ENCODE results near the gene CTXND1.
"Not testable (repeated sequence)": the region's sequence is repeated elsewhere in the genome, so short reads cannot be mapped to it uniquely, and the experiment has no call there.

The CTXND1 gene

GRCh38 chr15:80156176-80156720 lies 95.8 kb downstream of the CTXND1 start:
- DNase-seq, result no peak

GRCh38 chr15:80155378-80156175 lies 96.4 kb downstream of the CTXND1 start:
- DNase-seq, result not testable (repeated sequence)

- no peak for DNase-seq
These were observed 97.0 kb downstream of the CTXND1 start for GRCh38 chr15:80155001-80155377.

- no peak for DNase-seq
These were observed 97.7 kb downstream of the CTXND1 start for GRCh38 chr15:80154336-80154735.

- no peak for DNase-seq
These were observed 98.1 kb downstream of the CTXND1 start for GRCh38 chr15:80153900-80154299.

GRCh38 chr15:80152896-80153876 lies 98.8 kb downstream of the CTXND1 start, which contains the start of gene FAH:
Gene FAH (plus strand): TSS chr15:80152999. CDS start chr15:80153055, 56 bp downstream.
- DNase-seq, result peak; percentile 39

- DNase-seq, result peak; percentile 83
These were observed 99.7 kb downstream of the CTXND1 start for GRCh38 chr15:80152180-80152895.

- DNase-seq, result no peak
These were observed 100.4 kb downstream of the CTXND1 start for GRCh38 chr15:80151576-80151975.

- no peak for DNase-seq
These were observed 100.9 kb downstream of the CTXND1 start for GRCh38 chr15:80151148-80151547.
